NT2/D1 (cell line): ENCODE measurements around the gene MLF2.

Source experiments
- SUZ12 ChIP-seq: IDR thresholded peaks from 2 replicates; pipeline ENCODE4 v1.6.1; 2011; ENCODE audit not compliant: insufficient read length, insufficient read depth; ENCODE audit errors: extremely low read depth
- YY1 ChIP-seq: IDR thresholded peaks from 2 replicates; pipeline ENCODE4 v1.6.1; 2011; ENCODE audit not compliant: insufficient read length, insufficient read depth
- ZNF274 ChIP-seq: IDR thresholded peaks from 2 replicates; pipeline ENCODE4 v1.6.1; 2011; ENCODE audit warnings: mild to moderate bottlenecking, low read depth, low read length

DNA sequence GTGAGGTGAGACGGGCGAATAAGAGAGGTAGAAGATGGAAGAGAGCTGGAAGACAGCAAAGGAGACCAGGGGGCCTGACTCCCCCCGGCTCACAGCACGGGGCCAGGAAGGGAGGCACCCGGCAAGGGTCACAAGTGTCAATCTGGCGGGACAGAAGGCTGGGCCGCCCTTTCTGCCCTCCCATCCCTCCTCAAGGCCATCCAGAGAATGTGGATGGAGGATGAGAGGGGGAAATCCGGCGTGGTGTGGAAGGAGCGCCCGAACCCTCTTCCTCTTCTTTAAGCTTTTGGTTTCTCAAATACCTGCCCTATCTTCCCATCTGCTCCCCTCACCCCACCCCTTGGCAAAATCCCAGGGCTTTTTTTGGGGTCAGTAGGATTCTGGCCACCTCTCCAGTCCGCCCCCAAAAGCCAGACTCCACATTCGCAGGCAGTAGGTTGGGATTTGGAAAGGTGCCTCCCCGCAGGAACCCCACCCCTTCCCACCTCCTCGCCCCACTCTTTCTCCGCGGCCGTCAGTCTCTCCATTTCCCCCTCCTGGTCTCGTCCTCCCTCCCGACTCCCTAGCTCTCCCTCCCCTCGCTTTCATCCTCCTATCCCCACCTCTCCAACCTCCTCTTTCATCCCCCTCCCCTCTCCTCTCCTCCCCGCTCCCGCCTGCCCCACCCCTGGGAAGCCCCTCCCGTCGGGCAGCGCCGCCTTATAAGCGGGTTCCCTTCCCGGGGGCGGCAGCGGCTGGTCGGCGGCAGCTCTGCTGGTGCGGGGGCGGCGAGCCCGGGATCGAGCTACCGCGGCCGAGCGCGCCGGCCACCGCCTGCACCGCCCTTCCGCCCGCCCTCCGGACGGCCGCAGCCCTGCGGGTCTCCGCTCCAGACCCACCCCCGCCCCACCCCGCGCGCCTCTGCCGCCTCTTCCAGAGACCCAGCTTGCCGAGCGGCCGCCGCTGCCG lies 13.0 kb upstream of the MLF2 start, which contains the start of gene PTMS:
- TF ChIP-seq ZNF274 = no peak
- no peak for TF ChIP-seq SUZ12
- peak; percentile 5 for TF ChIP-seq YY1
